ENCODE results near the gene GPR39.
"Not testable (repeated sequence)": the region's sequence is repeated elsewhere in the genome, so short reads cannot be mapped to it uniquely, and the experiment has no call there.

The GPR39 gene

GRCh38 chr2:132392879-132393278 is 23.7 kb upstream of the GPR39 start:
- no peak overlapping the region for H3K27ac Mint-ChIP-seq
- H3K4me3 Mint-ChIP-seq: no peak overlapping the region
- no peaks in the 10 kb centered on the region for H3K4me1 Mint-ChIP-seq
- H3K27me3 Mint-ChIP-seq: no peaks in the 10 kb centered on the region
- peaks cover 0 to 7% of the 10 kb centered on the region in 2 donors for H3K9me3 Mint-ChIP-seq
- ATAC-seq (replicated peaks): no peak
- no peaks in the 10 kb centered on the region for H3K36me3 Mint-ChIP-seq
- DNase-seq: no peak

- H3K9me3 Mint-ChIP-seq; H3K4me1 Mint-ChIP-seq; H3K4me3 Mint-ChIP-seq; H3K27ac Mint-ChIP-seq; H3K27me3 Mint-ChIP-seq; DNase-seq; H3K36me3 Mint-ChIP-seq; ATAC-seq (replicated peaks): not testable (repeated sequence)
These were observed 19.6 kb upstream of the GPR39 start for GRCh38 chr2:132397042-132397441.

DNA sequence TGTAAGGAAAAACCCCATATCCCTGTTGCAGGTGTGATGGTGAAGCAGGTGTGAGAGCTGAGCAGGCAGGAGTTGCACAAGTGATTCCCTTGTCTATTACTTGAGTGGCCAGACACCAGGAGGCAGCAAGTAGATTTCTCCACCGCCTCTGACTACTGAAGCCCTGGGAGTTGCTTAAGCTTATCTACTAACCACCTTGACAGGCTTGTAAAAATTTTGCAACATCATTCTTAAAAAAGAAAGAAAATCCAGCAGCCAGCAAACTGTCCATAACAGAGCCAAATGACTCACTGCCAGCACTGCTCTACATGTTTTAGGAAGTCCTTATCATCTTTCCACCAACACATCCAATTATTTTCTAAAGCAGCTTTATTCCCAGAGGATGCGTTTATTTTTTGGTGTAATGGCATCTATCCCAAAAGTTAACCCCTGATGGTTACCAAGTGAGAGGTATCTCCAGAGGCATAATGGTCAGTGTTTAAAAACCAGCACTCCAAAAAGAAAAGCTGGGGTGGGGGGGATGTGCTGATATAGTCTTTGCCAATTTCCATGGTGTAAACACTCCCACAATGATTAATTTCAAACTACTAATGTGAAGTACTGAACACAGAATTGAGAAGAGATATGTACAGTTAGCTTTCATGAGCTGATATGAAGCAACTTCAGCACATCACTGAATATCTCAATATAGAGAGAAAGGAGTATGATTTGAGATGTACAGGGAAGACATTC is 16.3 kb upstream of the GPR39 start:
- Mint-ChIP-seq H3K36me3 (no peaks in the 10 kb centered on the region), H3K27me3 (no peaks in the 10 kb centered on the region), H3K4me3 (no peak overlapping the region), H3K9me3 (peaks cover 0 to under 1% of the 10 kb centered on the region in 2 donors), H3K4me1 (no peaks in the 10 kb centered on the region), H3K27ac (no peak overlapping the region)
- ATAC-seq (replicated peaks) (no peak), DNase-seq (no peak)

GRCh38 chr2:132400901-132401240 is 15.7 kb upstream of the GPR39 start:
- Mint-ChIP-seq H3K27me3 (no peaks in the 10 kb centered on the region), H3K4me3 (no peak overlapping the region), H3K4me1 (no peaks in the 10 kb centered on the region), H3K36me3 (no peaks in the 10 kb centered on the region), H3K9me3 (no peaks in the 10 kb centered on the region), H3K27ac (no peak overlapping the region)
- ATAC-seq (replicated peaks): no peak
- DNase-seq: no peak

- Mint-ChIP-seq H3K27ac (no peak overlapping the region), H3K27me3 (no peaks in the 10 kb centered on the region), H3K36me3 (no peaks in the 10 kb centered on the region), H3K4me1 (no peaks in the 10 kb centered on the region), H3K9me3 (no peaks in the 10 kb centered on the region), H3K4me3 (no peak overlapping the region)
- DNase-seq (no peak), ATAC-seq (replicated peaks) (no peak)
These were observed 15.3 kb upstream of the GPR39 start for GRCh38 chr2:132401326-132401725.

- DNase-seq (no peak), ATAC-seq (replicated peaks) (no peak)
- Mint-ChIP-seq H3K36me3 (no peaks in the 10 kb centered on the region), H3K4me3 (no peak overlapping the region), H3K9me3 (no peaks in the 10 kb centered on the region), H3K27ac (no peak overlapping the region), H3K4me1 (no peaks in the 10 kb centered on the region), H3K27me3 (peaks cover 0 to 6% of the 10 kb centered on the region in 2 donors)
These were observed 13.5 kb upstream of the GPR39 start for GRCh38 chr2:132403146-132403545.

- H3K36me3 Mint-ChIP-seq: no peaks in the 10 kb centered on the region
- peaks cover 0 to 6% of the 10 kb centered on the region in 2 donors for H3K27me3 Mint-ChIP-seq
- H3K27ac Mint-ChIP-seq: no peak overlapping the region
- no peak for ATAC-seq (replicated peaks)
- DNase-seq: no peak
- peaks cover 1 to 3% of the 10 kb centered on the region in 2 donors for H3K9me3 Mint-ChIP-seq
- no peak overlapping the region for H3K4me3 Mint-ChIP-seq
- H3K4me1 Mint-ChIP-seq: no peaks in the 10 kb centered on the region
These were observed 12.5 kb upstream of the GPR39 start for GRCh38 chr2:132404056-132404455.

DNA sequence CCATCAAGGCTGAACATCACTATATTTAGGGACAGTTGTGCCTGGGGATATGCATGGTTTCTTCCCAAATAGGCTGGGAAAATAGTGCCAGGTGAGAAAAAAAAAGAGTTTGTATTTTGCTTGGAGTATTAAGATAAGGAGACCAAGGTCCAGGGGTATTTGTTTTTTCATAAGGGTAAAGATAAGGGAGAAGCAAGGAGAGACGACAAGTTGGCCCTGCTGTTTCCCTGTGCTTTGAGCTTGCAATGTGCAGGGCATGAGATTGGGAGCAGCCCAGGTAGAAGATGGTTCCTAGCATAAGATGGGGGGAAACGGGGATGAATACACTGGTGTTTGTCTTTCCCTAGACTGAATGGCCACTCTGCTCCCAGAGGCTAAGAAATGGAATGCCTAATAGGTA is 8.8 kb upstream of the GPR39 start:
- Mint-ChIP-seq H3K9me3 (peaks cover 6 to 8% of the 10 kb centered on the region in 2 donors), H3K4me3 (no peak overlapping the region), H3K27ac (no peak overlapping the region), H3K27me3 (peaks cover 0 to 6% of the 10 kb centered on the region in 2 donors), H3K36me3 (no peaks in the 10 kb centered on the region), H3K4me1 (no peaks in the 10 kb centered on the region)
- ATAC-seq (replicated peaks) (no peak), DNase-seq (no peak)

GRCh38 chr2:132412021-132412420 is 4.6 kb upstream of the GPR39 start:
- Mint-ChIP-seq H3K27me3 (peaks cover 15 to 36% of the 10 kb centered on the region in 2 donors), H3K4me1 (peaks cover 0 to 10% of the 10 kb centered on the region in 2 donors), H3K9me3 (peaks cover 6 to 8% of the 10 kb centered on the region in 2 donors), H3K4me3 (no peak overlapping the region), H3K27ac (no peak overlapping the region), H3K36me3 (no peaks in the 10 kb centered on the region)
- no peak for ATAC-seq (replicated peaks)
- DNase-seq: no peak

GRCh38 chr2:132414081-132414480 is 2.5 kb upstream of the GPR39 start:
- ATAC-seq (replicated peaks) (no peak), DNase-seq (no peak)
- H3K9me3 Mint-ChIP-seq: peaks cover 3 to 9% of the 10 kb centered on the region in 2 donors
- peaks cover 0 to 3% of the 10 kb centered on the region in 2 donors for H3K36me3 Mint-ChIP-seq
- peaks cover 25 to 43% of the 10 kb centered on the region in 2 donors for H3K27me3 Mint-ChIP-seq
- no peak overlapping the region for H3K4me3 Mint-ChIP-seq
- H3K27ac Mint-ChIP-seq: no peak overlapping the region
- H3K4me1 Mint-ChIP-seq: peaks cover 0 to 10% of the 10 kb centered on the region in 2 donors

- Mint-ChIP-seq H3K4me3 (no peak overlapping the region), H3K27ac (no peak overlapping the region), H3K27me3 (peaks cover 25 to 43% of the 10 kb centered on the region in 2 donors), H3K9me3 (peaks cover 3% of the 10 kb centered on the region in 2 donors), H3K36me3 (peaks cover 0 to 3% of the 10 kb centered on the region in 2 donors), H3K4me1 (peaks cover 0 to 10% of the 10 kb centered on the region in 2 donors)
- DNase-seq (no peak), ATAC-seq (replicated peaks) (no peak)
These were observed 1.2 kb upstream of the GPR39 start for GRCh38 chr2:132415256-132415914.

DNA sequence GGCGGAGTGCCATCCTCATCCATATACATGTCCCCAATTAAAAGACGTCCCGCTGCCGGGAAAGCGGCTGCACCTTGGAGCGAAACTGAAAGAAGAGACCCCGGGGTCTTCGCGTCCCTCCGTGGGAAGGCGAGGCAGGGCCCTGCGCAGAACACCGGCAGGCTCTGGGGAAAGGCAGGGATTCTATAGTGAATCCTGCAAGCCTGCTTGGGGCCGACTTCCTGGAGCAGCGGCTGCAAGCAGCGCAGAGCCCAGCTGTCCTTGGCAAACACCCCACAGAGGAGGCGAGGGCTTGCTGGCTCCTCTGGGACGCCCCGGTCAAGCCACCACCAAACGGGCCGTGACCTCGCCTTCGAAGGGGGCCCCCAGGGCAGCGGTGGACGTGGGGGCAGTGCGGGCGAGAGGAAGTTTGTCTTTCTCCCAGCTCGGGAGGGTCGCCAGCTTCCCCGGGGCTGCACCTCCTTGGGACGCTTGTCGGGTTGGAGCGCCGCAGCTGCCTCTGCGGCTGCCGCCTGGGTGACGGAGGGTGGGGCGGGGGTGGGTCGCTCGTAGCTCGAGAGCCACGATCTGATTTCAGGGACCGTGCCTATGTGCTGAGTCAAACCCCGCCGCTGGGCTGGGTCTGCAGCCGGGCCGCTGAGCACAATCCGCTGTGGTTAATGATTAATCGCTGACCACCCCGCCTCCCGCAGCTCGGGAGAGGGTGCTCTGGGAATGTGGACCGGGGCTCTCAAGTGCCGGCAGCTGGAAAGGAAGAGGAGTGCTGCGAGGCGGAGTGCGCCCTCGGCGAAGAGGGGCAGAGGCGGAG is 486 bp upstream of the GPR39 start:
- H3K4me1 Mint-ChIP-seq: peaks cover 0 to 10% of the 10 kb centered on the region in 2 donors
- H3K27ac Mint-ChIP-seq: no peak overlapping the region
- peaks cover 25 to 43% of the 10 kb centered on the region in 2 donors for H3K27me3 Mint-ChIP-seq
- peaks cover 0 to 3% of the 10 kb centered on the region in 2 donors for H3K36me3 Mint-ChIP-seq
- H3K4me3 Mint-ChIP-seq: peak overlapping the region in 1 of 2 donors; percentile 60
- H3K9me3 Mint-ChIP-seq: peaks cover 2 to 3% of the 10 kb centered on the region in 2 donors
- DNase-seq (no peak), ATAC-seq (replicated peaks) (peak; percentile 10 to 29)

GRCh38 chr2:132417430-132418035 is 928 bp downstream of the GPR39 start:
- no peak for ATAC-seq (replicated peaks)
- no peak overlapping the region for H3K4me3 Mint-ChIP-seq
- peaks cover 0 to 3% of the 10 kb centered on the region in 2 donors for H3K36me3 Mint-ChIP-seq
- no peak overlapping the region for H3K27ac Mint-ChIP-seq
- H3K9me3 Mint-ChIP-seq: peaks cover 0 to 2% of the 10 kb centered on the region in 2 donors
- peaks cover 25 to 43% of the 10 kb centered on the region in 2 donors for H3K27me3 Mint-ChIP-seq
- DNase-seq: no peak
- H3K4me1 Mint-ChIP-seq: peaks cover 0 to 10% of the 10 kb centered on the region in 2 donors

- H3K36me3 Mint-ChIP-seq: peaks cover 0 to 3% of the 10 kb centered on the region in 2 donors
- H3K27me3 Mint-ChIP-seq: peaks cover 23 to 36% of the 10 kb centered on the region in 2 donors
- H3K4me3 Mint-ChIP-seq: no peak overlapping the region
- H3K4me1 Mint-ChIP-seq: peaks cover 0 to 10% of the 10 kb centered on the region in 2 donors
- ATAC-seq (replicated peaks) (no peak), DNase-seq (no peak)
- H3K27ac Mint-ChIP-seq: no peak overlapping the region
- peaks cover 0 to 2% of the 10 kb centered on the region in 2 donors for H3K9me3 Mint-ChIP-seq
These were observed 2.6 kb downstream of the GPR39 start for GRCh38 chr2:132419235-132419634.

Measured in stimulated activated naive B cell treated with anti-CD40 and anti-IgM and Interleukin-4, amounts not matched to agents 10 μg/mL and 1 μg/mL and 100 μg/mL, for 72 hours (primary cell).